HuH-7 (cell line): ENCODE measurements around the gene RNF167.

Experiments
- DNase-seq: peaks from one replicate; pipeline ENCODE4 v3.0.0; 2011; ENCODE audit warnings: low spot score

RNF167 gene

GRCh38 chr17:4980644-4981216 lies 40.7 kb downstream of the RNF167 start:
- peak; percentile 47 for DNase-seq

GRCh38 chr17:4982305-4982704 lies 42.2 kb downstream of the RNF167 start:
- no peak for DNase-seq

GRCh38 chr17:4986403-4986802 lies 46.3 kb downstream of the RNF167 start:
- no peak for DNase-seq

GRCh38 chr17:4986951-4987766 lies 47.1 kb downstream of the RNF167 start, which contains the start of gene CAMTA2:
Gene CAMTA2 (minus strand): TSS chr17:4987675. CDS start chr17:4986222, 1,453 bp downstream.
- peak; percentile 81 for DNase-seq

GRCh38 chr17:4987767-4988567 lies 47.9 kb downstream of the RNF167 start:
- DNase-seq, result no peak

- DNase-seq, result no peak
Measured at GRCh38 chr17:4994081-4994595, 54.1 kb downstream of the RNF167 start.
